HepG2 (cell line): ENCODE results near the gene ENO3. TPM values are rescaled to one million over a fixed set of nuclear protein-coding genes. Genes with fewer than 3 reads are reported as not detected.

Experiments used
- ELF1 ChIP-seq: sonication (generic); formaldehyde crosslinking; IDR thresholded peaks from 2 replicates; pipeline ENCODE4 v1.4.0; 2020; ENCODE audit warnings: missing genetic modification reagents
- ETV6 ChIP-seq: sonication (generic); formaldehyde crosslinking; conservative IDR thresholded peaks from 2 replicates; pipeline ENCODE4 v1.4.0; 2020; ENCODE audit warnings: missing genetic modification reagents
- HDAC1 ChIP-seq: sonication (generic); formaldehyde crosslinking; IDR thresholded peaks from 2 replicates; pipeline ENCODE4 v1.5.1; 2020; ENCODE audit warnings: mild to moderate bottlenecking, missing genetic modification reagents
- KLF9 ChIP-seq: IDR thresholded peaks from 2 replicates; pipeline ENCODE4 v1.6.1; 2016; ENCODE audit warnings: low read depth
- MIER3 ChIP-seq: IDR thresholded peaks from 2 replicates; pipeline ENCODE4 v1.6.1; 2016; ENCODE audit warnings: missing compliant biosample characterization, borderline replicate concordance
- ONECUT2 ChIP-seq: sonication (generic); formaldehyde crosslinking; IDR thresholded peaks from 2 replicates; pipeline ENCODE4 v1.4.0; 2020; ENCODE audit warnings: missing genetic modification reagents
- POLR2AphosphoS2 ChIP-seq: IDR thresholded peaks from 2 replicates; pipeline ENCODE4 v1.6.1; 2011; ENCODE audit warnings: low read depth, low read length, improper control_type of control experiment
- RFX5 ChIP-seq: IDR thresholded peaks from 2 replicates; pipeline ENCODE4 v1.6.1; 2011; ENCODE audit warnings: low read depth, low read length, improper control_type of control experiment
- SALL1 ChIP-seq: sonication (generic); formaldehyde crosslinking; IDR thresholded peaks from 2 replicates; pipeline ENCODE4 v1.8.0; 2022; ENCODE audit warnings: mild to moderate bottlenecking, missing genetic modification reagents
- SOX5 ChIP-seq: IDR thresholded peaks from 2 replicates; pipeline ENCODE4 v1.6.1; 2016; ENCODE audit warnings: borderline replicate concordance
- TAF1 ChIP-seq: sonication (generic); formaldehyde crosslinking; IDR thresholded peaks from 2 replicates; pipeline ENCODE4 v1.4.0; 2020; ENCODE audit warnings: missing genetic modification reagents
- ZNF121 ChIP-seq: sonication (generic); formaldehyde crosslinking; IDR thresholded peaks from 2 replicates; pipeline ENCODE4 v1.5.0; 2020; ENCODE audit warnings: mild to moderate bottlenecking, missing genetic modification reagents
- ZNF160 ChIP-seq: sonication (generic); formaldehyde crosslinking; IDR thresholded peaks from 2 replicates; pipeline ENCODE4 v1.8.0; 2022; ENCODE audit warnings: mild to moderate bottlenecking, inconsistent platforms, missing genetic modification reagents
- ZNF180 ChIP-seq: sonication (generic); formaldehyde crosslinking; IDR thresholded peaks from 2 replicates; pipeline ENCODE4 v1.4.0; 2020; ENCODE audit warnings: low read depth, missing genetic modification reagents, borderline replicate concordance
- ZNF431 ChIP-seq: sonication (generic); formaldehyde crosslinking; IDR thresholded peaks from 2 replicates; pipeline ENCODE4 v1.9.0; 2022; ENCODE audit warnings: missing genetic modification reagents, low read depth, mild to moderate bottlenecking, borderline replicate concordance
- polyA plus RNA-seq, 8 experiments: library from polyadenylated mRNA; depleted of rRNA in 3 of 8; stranded (reverse) in 7 of 8; unstranded in 1 of 8; fragments of >200 nt; fragmentation: Illumina TruSeq in 4 of 8; extraction: Trizol in 4 of 8; gene quantifications; 2 replicates each; pipeline versions ENCODE4 v1.2.1 to v1.2.3, GENCODE V29; 2011 to 2016; ENCODE audit warnings: low read depth in 4 of 8, missing spikeins in 1 of 8, mixed read lengths in 1 of 8; ENCODE audit not compliant: insufficient read depth in 1 of 8
- total RNA-seq, 5 experiments: library from RNA; depleted of rRNA; stranded (reverse); fragments of >200 nt; fragmentation: Illumina TruSeq; extraction: Trizol; gene quantifications; 2 replicates each; pipeline ENCODE4 v1.2.3, GENCODE V29; 2016; ENCODE audit warnings: low read depth in 1 of 5
- TF ChIP-seq, protein P1 (sequence below): sonication (generic); formaldehyde crosslinking; IDR thresholded peaks from 2 replicates; pipeline ENCODE4 v1.8.0; 2022; ENCODE audit warnings: missing genetic modification reagents, mild to moderate bottlenecking, moderate library complexity, borderline replicate concordance
- TF ChIP-seq, protein P2 (sequence below): IDR thresholded peaks from 2 replicates; pipeline ENCODE4 v1.6.1; 2016; ENCODE audit warnings: missing genetic modification reagents, missing compliant biosample characterization
- TF ChIP-seq, protein P3 (sequence below): sonication (generic); formaldehyde crosslinking; IDR thresholded peaks from 2 replicates; pipeline ENCODE4 v1.5.0; 2020; ENCODE audit warnings: mild to moderate bottlenecking, missing genetic modification reagents, borderline replicate concordance
- TF ChIP-seq, protein P4 (sequence below): sonication (generic); formaldehyde crosslinking; IDR thresholded peaks from 2 replicates; pipeline ENCODE4 v1.4.0; 2020; ENCODE audit warnings: missing genetic modification reagents
- TF ChIP-seq, protein P5 (sequence below): sonication (generic); formaldehyde crosslinking; IDR thresholded peaks from 2 replicates; pipeline ENCODE4 v1.4.0; 2020; ENCODE audit warnings: mild to moderate bottlenecking, missing genetic modification reagents
- TF ChIP-seq, protein P6 (sequence below): sonication (generic); formaldehyde crosslinking; IDR thresholded peaks from 2 replicates; pipeline ENCODE4 v1.5.1; 2020; ENCODE audit warnings: missing genetic modification reagents, mild to moderate bottlenecking, borderline replicate concordance

ENO3 gene
- total and polyA plus RNA-seq, 2 of the 13 experiments (the other 11 are each of a cell fraction or from before 2014, with no cell fraction given), result 59.8 to 69.8 TPM

DNA sequence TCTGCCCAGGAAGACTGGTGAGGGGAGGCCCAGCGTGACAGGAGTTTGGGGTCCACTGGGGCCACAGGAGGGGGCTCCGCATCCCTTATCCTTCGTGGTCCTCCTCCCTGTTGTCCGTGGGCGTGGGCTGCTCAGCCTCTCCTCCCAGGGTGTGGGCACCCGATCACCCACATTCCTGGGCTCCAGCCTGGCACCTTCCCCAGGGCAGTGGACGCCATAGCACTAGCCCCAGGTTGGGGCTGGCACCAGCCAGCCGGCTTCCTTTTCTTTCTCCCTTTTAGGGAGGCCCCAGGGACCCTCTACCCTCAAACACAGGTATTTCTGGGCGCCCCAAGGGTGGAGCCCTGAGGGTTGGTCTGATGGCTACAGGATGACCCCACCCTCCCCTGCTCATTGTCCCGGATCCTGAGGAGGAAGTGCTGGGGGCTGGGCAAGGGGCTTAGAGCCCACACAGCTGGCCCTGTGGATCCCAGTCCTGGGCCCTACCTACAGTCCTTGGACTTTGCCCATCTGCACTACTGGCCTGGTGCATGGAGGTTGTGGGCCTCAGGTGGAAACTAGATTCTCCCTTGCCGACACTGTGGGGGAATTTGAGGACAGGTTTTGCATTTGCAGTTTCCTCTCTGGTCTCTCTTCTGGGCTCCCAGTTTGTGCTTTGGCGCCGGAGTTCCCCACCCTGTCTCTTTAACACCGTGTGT is 48.0 kb downstream of the ENO3 start (continued):
- TF ChIP-seq, protein P1, sequence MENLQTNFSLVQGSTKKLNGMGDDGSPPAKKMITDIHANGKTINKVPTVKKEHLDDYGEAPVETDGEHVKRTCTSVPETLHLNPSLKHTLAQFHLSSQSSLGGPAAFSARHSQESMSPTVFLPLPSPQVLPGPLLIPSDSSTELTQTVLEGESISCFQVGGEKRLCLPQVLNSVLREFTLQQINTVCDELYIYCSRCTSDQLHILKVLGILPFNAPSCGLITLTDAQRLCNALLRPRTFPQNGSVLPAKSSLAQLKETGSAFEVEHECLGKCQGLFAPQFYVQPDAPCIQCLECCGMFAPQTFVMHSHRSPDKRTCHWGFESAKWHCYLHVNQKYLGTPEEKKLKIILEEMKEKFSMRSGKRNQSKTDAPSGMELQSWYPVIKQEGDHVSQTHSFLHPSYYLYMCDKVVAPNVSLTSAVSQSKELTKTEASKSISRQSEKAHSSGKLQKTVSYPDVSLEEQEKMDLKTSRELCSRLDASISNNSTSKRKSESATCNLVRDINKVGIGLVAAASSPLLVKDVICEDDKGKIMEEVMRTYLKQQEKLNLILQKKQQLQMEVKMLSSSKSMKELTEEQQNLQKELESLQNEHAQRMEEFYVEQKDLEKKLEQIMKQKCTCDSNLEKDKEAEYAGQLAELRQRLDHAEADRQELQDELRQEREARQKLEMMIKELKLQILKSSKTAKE (CRISPR knock-in tag), result no peak
- peak; percentile 58 for TF ChIP-seq TAF1 (CRISPR knock-in tag)
- TF ChIP-seq ELF1, result peak; percentile 79
- TF ChIP-seq ETV6 (CRISPR knock-in tag), result 0 out of 2 replicates have a peak, but pooled peaks have one; percentile 51
- peak; percentile 17; the same call in 1 of the 2 replicates for TF ChIP-seq ZNF160 (CRISPR knock-in tag)
- peak; percentile 79 for TF ChIP-seq MIER3 (CRISPR knock-in tag)
- TF ChIP-seq, protein P2, sequence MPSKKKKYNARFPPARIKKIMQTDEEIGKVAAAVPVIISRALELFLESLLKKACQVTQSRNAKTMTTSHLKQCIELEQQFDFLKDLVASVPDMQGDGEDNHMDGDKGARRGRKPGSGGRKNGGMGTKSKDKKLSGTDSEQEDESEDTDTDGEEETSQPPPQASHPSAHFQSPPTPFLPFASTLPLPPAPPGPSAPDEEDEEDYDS (CRISPR knock-in tag), result peak; percentile 58; the same call in 1 of the 2 replicates
- no peak for TF ChIP-seq ZNF180 (CRISPR knock-in tag)
- TF ChIP-seq, protein P3, sequence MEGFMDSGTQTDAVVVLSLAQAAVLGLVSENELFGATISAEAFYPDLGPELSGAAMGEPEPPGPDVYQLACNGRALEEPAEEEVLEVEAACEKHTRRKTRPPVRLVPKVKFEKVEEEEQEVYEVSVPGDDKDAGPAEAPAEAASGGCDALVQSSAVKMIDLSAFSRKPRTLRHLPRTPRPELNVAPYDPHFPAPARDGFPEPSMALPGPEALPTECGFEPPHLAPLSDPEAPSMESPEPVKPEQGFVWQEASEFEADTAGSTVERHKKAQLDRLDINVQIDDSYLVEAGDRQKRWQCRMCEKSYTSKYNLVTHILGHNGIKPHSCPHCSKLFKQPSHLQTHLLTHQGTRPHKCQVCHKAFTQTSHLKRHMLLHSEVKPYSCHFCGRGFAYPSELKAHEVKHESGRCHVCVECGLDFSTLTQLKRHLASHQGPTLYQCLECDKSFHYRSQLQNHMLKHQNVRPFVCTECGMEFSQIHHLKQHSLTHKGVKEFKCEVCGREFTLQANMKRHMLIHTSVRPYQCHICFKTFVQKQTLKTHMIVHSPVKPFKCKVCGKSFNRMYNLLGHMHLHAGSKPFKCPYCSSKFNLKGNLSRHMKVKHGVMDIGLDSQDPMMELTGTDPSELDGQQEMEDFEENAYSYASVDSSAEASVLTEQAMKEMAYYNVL (CRISPR knock-in tag), result peak; percentile 77
- TF ChIP-seq, protein P4, sequence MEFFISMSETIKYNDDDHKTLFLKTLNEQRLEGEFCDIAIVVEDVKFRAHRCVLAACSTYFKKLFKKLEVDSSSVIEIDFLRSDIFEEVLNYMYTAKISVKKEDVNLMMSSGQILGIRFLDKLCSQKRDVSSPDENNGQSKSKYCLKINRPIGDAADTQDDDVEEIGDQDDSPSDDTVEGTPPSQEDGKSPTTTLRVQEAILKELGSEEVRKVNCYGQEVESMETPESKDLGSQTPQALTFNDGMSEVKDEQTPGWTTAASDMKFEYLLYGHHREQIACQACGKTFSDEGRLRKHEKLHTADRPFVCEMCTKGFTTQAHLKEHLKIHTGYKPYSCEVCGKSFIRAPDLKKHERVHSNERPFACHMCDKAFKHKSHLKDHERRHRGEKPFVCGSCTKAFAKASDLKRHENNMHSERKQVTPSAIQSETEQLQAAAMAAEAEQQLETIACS (CRISPR knock-in tag), result peak; percentile 66; the same call in 1 of the 2 replicates
- TF ChIP-seq, protein P5, sequence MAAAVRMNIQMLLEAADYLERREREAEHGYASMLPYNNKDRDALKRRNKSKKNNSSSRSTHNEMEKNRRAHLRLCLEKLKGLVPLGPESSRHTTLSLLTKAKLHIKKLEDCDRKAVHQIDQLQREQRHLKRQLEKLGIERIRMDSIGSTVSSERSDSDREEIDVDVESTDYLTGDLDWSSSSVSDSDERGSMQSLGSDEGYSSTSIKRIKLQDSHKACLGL (CRISPR knock-in tag), result 0 out of 2 replicates have a peak, but pooled peaks have one; percentile 60
- peak; percentile 54; the same call in 1 of the 2 replicates for TF ChIP-seq ZNF121
- peak; percentile 54; the same call in 1 of the 2 replicates for TF ChIP-seq KLF9
- TF ChIP-seq HDAC1, result peak; percentile 86; the same call in 1 of the 2 replicates
- no peak for TF ChIP-seq ONECUT2
- TF ChIP-seq, protein P6, sequence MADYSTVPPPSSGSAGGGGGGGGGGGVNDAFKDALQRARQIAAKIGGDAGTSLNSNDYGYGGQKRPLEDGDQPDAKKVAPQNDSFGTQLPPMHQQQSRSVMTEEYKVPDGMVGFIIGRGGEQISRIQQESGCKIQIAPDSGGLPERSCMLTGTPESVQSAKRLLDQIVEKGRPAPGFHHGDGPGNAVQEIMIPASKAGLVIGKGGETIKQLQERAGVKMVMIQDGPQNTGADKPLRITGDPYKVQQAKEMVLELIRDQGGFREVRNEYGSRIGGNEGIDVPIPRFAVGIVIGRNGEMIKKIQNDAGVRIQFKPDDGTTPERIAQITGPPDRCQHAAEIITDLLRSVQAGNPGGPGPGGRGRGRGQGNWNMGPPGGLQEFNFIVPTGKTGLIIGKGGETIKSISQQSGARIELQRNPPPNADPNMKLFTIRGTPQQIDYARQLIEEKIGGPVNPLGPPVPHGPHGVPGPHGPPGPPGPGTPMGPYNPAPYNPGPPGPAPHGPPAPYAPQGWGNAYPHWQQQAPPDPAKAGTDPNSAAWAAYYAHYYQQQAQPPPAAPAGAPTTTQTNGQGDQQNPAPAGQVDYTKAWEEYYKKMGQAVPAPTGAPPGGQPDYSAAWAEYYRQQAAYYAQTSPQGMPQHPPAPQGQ, result no peak
- peak; percentile 34; the same call in 1 of the 2 replicates for TF ChIP-seq ZNF431
- TF ChIP-seq SALL1 (CRISPR knock-in tag), result peak; percentile 82
- peak; percentile 62; the same call in 1 of the 2 replicates for TF ChIP-seq SOX5 (CRISPR knock-in tag)
- TF ChIP-seq RFX5, result no peak
- TF ChIP-seq POLR2AphosphoS2, result no peak
